ENCODE measurements around the gene ASXL2.

The ASXL2 gene

DNA sequence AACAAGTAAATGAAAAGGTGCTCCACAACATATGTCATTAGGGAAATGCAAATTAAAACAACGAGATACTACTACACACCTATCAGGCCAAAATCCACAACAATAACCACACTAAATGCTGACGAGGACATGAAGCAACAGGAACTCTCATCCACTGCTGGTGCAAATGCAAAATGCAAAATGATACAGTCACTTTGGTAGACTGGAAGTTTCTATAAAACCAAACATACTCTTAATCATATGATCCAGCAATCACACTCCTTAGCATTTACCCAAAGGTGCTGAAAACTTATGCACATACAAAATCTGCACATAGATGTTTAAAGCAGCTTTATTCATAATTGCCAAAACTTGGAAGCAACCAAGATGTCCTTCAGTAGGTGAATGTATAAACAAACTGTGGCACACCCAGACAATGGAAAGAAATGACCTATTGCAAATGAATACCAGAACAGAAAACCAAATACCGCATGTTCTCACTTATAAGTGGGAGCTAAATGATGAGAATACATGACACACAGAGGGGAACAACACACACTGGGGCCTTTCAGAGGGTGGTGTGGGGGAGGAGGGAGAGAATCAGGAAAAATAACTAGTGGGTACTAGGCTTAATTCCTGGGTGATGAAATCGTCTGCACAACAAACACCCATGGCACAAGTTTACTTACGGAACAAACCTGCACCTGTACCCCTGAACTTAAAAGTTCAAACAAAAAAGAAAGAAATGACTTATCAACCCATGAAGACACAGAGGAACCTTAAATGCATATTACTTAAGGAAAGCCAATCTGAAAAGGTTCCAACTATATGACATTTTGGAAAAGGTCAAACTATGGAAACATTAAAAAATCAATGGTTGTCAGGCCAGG, 80.4 kb downstream of the ASXL2 start:
- no peak for DNase-seq

DNA sequence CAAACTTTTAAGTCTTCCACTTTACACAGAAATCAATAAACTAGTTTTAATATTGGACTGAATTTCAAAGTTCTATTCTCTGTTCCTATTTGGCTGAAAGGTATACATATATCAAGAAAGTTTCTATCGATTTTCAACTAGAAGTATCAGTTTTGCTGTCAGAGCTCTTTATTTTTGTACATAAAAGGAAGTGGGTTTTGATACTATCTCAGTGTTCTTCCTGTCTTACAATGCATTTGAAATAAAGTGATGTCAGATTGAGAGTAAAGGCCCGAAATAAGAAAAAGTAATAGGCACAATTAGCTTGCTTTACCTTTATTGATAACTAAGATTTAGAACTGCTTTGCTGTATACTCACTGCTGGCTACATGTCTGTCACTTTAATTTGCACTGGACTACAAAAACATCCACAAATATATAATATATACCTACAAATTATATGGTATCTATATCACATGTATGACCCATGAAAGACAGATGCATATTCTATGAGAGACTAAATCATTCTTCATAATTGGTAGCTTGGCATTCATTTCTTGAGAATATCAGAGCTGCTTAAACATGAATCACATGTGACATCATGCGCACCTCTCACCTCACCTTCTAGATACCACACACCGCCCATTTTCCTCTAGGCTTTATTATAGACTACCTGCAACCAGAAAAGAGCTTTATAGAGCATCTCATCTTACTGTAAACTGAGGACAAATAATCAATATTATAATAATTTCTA, 83.6 kb downstream of the ASXL2 start:
- DNase-seq, result no peak

DNA sequence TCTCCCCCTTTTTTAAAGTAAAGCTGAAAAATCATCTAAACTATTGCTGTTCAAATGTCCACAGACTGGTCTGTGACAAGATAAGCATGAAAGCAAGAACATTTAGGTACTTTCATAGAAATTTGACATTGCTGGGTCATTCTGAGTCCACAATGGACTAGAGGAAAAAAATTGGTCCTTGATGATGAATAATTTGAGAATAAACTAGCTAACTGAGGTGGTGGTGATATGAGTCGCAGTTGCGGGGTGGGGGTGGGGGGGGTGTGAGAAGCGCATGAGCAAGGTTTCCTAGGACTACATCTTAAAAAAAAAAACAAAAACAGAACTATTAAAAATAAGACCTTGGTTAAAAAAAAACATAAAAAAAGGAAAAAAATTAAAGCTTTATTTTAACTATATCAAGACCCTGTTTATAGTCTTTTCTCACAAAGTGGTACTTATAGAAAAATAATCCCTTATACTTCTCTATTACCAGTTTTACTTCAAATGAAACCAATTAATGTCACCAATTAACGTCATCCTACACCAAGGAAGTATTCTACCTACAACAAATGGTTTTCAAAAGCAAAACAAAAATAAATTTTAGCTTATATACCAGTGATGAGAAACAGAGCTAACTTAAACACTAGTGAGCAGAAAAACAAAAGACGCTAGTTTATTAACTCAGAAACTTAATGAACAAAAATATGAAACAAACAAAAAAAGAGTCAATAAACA, 88.1 kb downstream of the ASXL2 start:
- no peak for DNase-seq

GRCh38 chr2:25788457-25788856, 89.8 kb downstream of the ASXL2 start:
- no peak for DNase-seq

DNA sequence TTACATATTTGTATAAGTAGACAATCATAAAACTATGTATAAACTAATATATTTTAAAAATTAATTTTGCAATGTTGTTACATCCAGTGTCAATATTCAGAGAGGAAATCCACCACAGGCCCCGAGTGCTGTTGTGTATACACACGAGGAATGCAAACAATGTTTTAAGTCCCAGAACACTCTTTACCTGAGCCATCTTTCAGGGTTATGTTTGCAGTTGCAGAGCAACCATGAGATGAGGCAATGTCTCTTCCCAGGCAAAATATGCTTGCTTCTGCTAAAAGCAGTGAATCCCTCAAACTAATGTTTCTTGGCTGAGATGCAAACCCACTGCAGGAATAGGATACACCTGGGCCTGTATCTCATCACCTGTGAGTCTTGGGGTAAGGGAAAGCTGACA, 91.3 kb downstream of the ASXL2 start:
- DNase-seq, result no peak

DNA sequence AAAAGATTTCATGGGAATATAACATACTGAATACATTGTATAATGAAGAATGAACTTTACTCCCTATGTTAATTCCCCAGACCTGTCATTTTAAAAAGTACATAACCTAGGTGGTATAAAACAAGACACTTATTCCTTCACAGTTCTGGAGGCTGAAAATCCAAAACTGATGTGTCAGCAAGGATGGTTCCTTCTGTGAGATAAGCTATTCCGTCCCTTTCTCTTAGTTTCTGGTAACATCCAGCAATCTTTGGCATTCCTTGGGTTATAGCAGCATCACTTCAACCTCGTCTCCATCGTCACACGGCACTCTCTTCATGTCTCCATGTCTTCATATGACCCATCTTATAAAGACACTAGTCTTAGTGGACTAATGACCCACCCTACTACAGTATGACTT, 93.9 kb downstream of the ASXL2 start:
- no peak for DNase-seq

- no peak for DNase-seq
Observed at GRCh38 chr2:25777077-25777476, 101.2 kb downstream of the ASXL2 start.

GRCh38 chr2:25772078-25772477, 106.2 kb downstream of the ASXL2 start:
- no peak for DNase-seq

DNA sequence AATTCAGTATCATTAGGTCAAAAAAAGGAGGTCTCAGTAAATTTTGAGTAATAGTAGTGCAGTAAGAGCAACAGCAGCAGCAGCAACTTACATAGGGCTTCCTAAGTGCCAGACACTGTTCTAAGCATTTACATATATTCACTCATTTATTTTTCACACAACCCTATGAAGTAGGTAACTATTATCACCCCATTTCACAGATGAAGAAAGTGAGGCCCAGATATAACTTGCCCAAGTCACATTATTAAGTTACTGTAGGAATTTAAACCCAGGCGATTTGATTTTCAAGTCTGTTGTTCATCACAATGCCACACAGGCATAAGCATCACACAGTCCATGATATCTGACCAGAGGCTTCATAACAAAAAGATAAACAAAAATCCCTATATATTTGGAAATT, 114.7 kb downstream of the ASXL2 start:
- no peak for DNase-seq

GRCh38 chr2:25760297-25760696, 118.0 kb downstream of the ASXL2 start:
- no peak for DNase-seq

DNA sequence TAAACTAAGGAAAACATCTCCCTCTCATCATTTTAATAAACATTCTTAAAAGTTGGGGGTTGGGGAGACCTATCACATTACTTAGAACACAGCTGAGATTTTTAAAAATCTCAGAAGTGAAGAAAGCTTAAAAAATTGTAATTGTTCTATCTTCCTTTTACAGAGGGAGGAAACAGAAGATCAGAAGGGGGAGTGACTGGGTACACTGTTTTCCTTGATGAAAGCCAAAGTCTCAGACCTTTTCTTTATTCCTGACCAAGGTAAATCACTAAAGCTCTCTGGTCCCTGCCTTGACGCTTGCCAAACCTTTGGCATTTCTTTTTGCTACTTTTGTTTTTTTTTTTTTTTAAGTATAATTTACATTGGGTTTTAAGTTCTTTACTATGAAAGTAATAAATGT, 119.9 kb downstream of the ASXL2 start:
- no peak for DNase-seq

GRCh38 chr2:25757906-25758305, 120.4 kb downstream of the ASXL2 start:
- DNase-seq, result no peak

DNA sequence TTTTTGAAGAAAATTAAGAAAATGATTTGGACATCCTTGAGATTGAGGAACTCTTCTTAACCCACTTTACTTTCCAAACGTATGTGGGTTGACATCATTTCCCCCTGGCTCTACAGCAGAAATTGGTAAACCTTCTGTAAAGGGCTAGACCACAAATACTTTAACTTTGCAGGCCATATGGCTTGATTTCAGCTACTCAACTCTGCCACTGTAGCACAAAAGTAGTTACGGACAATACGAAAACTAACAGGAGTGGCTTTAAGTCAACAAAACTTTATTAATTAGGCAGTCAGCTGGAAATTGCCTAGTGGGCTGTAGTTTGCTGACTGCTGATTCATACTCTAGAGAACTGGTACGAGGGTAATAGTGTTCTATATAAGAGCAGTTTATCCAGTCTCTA, 121.8 kb downstream of the ASXL2 start:
- DNase-seq, result no peak

DNA sequence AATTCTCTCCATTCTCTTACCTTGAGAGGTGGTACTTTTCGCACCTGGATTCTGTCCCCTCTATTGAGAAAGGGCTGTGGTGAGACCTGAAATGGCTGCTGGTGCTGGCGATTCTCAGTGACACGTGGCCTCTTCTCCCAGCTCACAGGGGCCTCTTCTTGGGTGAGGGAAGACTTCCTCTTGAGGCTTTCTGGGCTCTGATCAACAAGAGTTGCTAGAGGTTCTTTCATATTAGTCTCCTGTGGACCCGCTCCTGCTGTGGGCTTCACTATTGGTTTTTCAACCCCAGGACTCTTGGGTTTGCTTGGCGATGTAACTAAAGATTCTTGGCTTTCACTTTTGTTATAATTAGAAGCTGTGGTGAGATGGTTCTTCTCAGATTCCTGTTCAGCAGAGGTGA, 128.6 kb downstream of the ASXL2 start:
- no peak for DNase-seq

- no peak for DNase-seq
Observed at GRCh38 chr2:25744055-25744454, 134.2 kb downstream of the ASXL2 start.

- no peak for DNase-seq
Observed at GRCh38 chr2:25743132-25743830, 135.0 kb downstream of the ASXL2 start.

DNA sequence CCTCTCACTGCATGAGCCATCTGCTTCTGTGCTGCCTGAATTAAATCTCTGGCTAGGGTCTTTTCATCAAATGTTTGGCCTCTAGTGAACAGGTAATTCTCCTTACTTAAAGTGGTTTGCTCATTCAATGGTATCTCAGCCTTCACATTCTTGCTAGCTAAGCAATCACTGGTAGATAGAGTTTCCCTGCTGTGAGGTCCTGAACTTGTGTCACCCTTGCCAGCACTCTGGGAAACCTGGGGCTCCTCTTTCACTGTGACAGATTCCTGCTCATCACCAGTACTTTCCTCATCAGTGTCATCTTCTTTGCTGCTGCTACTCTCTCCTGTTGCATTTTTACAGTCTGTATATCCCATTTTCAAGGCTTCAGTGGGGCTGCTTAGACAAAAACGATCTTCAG, 135.8 kb downstream of the ASXL2 start:
- no peak for DNase-seq

GRCh38 chr2:25740810-25741381, 137.4 kb downstream of the ASXL2 start:
- no peak for DNase-seq

DNA sequence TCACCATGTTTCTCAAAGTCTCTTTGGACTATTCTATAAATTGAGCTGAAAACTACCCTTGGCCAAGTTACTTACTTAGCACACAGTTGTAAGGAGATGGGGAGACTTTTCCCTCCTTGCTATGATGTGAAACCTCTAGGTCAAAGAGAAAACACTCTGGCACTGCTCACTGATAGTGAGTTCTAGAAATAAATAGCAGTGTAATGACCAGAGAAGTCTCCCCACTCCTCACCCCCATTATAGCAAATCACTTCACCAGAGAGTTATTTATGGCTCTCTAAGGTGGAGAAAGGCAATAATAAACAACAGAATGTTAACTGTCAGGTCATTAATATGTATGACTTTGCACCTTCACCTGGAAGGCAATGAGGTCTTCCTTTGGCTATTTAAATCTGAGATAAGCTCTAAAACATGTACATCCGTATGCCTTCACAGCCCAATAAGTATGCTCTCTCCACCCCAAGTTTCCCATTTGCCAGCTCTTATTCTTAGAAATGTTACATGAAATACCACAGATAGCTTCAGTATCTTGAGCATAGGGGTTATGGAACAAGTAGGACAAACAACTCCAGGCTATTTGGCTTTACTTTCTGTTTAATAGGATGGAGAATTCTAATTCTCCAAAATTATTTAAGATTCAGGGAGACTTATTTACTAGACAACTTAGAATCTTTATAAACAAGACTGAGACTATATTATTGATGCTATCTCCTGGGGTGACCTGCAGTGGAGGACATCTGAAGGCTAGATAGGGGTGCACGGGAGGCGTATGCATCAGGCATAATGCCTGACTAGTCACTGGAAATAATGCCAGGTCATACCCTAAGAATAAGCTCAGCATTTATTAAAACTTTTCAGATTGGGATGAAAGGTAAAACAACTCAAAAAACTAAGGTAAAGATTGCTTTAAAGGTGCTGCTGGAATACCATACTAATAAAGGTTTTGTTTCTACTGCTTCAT, 139.6 kb downstream of the ASXL2 start:
- no peak for DNase-seq

DNA sequence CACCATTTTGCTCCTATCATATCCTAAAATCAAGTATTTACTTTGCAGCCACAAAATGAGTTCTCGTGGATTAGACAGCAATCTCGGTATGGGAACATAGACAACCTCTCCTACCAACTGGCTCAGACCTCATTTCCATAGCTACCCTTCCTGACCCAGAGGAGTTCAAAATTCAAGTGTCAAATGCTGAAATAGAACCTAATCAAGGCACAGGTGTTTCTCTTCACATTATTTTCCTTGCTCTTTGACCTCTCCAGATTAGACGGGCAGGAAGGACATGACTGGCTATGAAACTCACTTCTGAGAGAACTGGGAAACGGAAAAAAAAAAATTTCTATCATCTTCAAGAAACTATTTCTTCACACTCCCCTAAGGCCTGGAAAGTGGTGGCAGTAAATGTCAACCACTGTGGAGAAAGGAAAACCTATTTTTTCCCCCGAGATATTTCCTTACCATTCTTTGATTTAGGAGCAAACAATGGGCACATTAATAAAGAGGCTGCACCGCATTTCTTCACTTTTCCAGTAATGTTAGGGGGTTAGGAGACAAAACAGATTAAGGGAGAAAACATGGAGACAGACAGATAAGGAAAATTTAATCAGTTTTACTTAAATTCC, 141.3 kb downstream of the ASXL2 start:
- no peak for DNase-seq

DNA sequence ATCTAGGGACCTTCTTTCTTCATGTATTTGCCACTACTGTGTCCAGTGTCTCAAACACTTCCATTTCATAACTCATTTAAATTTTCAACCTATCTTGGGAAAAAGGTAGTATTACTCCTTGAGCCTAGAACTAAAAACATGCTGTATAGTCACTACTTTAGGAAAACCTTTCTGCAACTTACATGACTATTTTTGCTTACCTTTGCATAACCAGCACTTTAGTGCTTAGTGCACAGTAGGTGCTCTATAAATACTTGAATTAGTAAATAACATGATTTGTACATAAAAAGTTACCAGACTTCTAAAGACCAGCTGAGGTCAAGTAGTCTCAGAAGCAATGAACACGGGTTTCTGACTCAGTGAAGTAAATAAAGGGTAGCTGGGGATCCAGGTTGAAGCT, 142.5 kb downstream of the ASXL2 start:
- DNase-seq, result no peak

Measured in NCI-H1436 (cell line).